ENCODE data around the gene ZNF776. TPM values are rescaled to one million over a fixed set of nuclear protein-coding genes. Genes with fewer than 3 reads are reported as not detected.
"Not testable (repeated sequence)": the region's sequence is repeated elsewhere in the genome, so short reads cannot be mapped to it uniquely, and the experiment has no call there.

The ZNF776 gene
- total RNA-seq, 4 donors from 2014 or later: 5.3 to 18.1 (median 10.1) TPM

DNA sequence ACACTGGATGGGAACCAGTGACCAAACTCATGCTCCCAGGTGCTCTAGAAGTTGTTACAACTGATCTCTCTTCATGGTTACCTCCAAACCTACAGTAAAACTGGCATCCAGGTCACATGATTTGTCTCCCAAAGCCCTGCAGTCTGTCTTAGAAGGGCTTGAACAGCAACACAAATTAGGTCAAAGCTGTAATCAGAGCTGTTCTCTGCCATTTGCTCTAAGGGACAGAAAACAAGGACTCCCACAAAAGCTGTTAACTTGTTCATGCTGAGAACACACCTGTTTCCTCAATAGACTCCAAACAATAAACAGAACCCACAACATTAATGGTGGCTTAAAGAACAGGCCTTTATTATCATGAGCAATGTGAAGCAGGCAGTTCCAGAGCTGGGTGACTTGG is 27.2 kb upstream of the ZNF776 start:
- TF ChIP-seq, protein P1, sequence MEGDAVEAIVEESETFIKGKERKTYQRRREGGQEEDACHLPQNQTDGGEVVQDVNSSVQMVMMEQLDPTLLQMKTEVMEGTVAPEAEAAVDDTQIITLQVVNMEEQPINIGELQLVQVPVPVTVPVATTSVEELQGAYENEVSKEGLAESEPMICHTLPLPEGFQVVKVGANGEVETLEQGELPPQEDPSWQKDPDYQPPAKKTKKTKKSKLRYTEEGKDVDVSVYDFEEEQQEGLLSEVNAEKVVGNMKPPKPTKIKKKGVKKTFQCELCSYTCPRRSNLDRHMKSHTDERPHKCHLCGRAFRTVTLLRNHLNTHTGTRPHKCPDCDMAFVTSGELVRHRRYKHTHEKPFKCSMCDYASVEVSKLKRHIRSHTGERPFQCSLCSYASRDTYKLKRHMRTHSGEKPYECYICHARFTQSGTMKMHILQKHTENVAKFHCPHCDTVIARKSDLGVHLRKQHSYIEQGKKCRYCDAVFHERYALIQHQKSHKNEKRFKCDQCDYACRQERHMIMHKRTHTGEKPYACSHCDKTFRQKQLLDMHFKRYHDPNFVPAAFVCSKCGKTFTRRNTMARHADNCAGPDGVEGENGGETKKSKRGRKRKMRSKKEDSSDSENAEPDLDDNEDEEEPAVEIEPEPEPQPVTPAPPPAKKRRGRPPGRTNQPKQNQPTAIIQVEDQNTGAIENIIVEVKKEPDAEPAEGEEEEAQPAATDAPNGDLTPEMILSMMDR (IDR thresholded peaks at IDR 0.05): no peak
- DNase-seq (ENCODE audit: low spot score) (no peak), ATAC-seq (ENCODE audit: low FRiP score) (no peak)

DNA sequence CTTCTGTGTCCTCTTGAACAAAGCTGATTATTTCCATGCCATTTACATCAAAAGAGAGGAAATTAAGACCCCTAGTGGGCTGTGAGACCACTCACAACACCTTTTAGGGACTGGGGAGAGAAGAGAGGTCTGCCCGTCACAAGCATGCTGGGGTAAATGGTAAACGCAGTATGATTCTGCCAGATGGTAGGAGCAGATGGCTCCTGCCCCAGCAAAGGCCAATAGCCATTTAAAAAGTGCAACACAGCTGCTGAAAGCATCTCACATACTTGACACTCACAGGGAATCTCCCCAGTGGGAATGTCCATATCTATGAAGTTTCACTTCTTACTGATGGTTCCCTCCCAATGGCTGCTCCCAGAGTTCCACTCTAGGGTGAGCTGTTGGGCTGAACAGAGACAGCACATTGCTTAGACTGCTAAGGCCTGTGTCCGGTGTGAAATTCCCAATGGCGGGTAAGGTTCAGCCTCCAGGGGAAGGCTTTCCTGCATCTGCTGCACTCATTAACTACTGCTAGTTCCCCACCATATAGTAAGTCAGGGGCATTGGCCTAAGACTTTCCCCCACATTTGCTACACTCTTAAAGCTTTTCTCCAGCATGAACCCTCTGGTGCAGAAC is 26.6 kb upstream of the ZNF776 start:
- TF ChIP-seq, protein P1 (IDR thresholded peaks at IDR 0.05): no peak
- ATAC-seq (ENCODE audit: low FRiP score): no peak
- no peak for DNase-seq (ENCODE audit: low spot score)

DNA sequence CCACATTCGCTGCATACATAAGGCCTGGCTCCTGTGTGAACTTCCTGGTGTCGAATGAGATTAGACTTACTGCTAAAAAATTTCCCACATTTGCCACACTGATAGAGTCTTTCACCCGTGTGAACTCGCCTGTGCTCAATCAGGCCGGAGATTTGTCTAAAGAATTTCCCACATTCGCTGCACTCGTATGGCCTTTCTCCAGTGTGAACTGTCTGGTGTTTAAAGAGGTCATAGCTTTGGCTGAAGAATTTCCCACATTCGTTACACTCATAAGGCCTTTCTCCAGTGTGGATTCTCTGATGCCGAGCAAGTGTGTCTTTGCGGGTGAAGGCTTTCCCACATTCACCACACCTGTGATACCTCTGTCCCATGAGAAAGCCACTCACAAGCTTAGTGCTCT is 25.7 kb upstream of the ZNF776 start:
- DNase-seq (ENCODE audit: low spot score) (no peak), ATAC-seq (ENCODE audit: low FRiP score) (no peak)
- TF ChIP-seq, protein P1 (IDR thresholded peaks at IDR 0.05): no peak

DNA sequence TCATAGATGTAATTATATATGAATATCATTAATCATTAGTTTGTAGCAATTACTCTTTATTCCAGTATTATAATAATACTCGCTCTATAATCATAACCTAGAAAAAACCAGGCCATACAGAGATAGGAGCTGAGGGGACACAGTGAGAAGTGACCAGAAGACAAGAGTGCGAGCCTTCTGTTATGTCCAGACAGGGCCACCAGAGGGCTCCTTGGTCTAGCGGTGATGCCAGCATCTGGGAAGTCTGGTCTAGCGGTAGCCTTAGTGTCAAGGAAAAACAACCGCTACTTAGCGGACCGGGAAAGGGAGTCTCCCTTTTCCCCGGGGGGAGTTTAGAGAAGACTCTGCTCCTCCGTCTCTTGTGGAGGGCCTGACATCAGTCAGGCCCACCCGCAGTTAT is 8.3 kb upstream of the ZNF776 start:
- not testable (repeated sequence) for DNase-seq (ENCODE audit: low spot score); ATAC-seq (ENCODE audit: low FRiP score)

DNA sequence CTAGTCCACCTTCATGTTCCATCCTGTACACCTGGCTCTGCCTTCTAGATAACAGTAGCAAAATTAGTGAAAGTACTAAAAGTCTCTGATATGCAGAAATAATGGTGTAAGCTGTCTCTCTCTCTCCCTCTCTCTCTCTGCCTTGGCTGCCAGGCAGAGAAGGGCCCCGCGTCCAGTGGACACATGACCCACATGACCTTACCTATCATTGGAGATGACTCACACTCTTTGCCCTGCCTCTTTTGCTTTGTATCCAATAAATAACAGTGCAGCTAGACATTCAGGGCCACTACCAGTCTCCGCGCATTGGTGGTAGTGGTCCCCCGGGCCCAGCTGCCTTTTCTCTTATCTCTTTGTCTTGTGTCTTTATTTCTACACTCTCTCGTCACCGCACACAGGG is 7.8 kb upstream of the ZNF776 start:
- not testable (repeated sequence) for DNase-seq (ENCODE audit: low spot score); ATAC-seq (ENCODE audit: low FRiP score)

DNA sequence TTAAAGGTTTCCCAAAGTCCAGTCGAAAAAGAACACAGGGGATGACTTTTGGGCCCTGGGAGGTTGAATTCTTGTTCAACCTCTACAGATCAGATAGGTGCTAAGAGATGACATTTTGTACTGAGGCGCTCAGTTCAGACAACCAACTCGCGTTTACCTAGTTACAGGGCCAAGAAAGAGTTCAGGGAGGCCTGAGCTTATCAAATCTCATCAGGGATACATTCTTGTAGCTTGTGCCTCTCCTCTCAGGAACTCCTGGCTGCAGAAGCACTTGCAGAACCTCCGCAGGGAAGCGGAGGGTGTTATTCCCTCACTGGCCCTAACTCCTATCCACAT is 825 bp downstream of the ZNF776 start:
- TF ChIP-seq, protein P1 (IDR thresholded peaks at IDR 0.05): no peak
- DNase-seq (ENCODE audit: low spot score) (no peak), ATAC-seq (ENCODE audit: low FRiP score) (no peak)

DNA sequence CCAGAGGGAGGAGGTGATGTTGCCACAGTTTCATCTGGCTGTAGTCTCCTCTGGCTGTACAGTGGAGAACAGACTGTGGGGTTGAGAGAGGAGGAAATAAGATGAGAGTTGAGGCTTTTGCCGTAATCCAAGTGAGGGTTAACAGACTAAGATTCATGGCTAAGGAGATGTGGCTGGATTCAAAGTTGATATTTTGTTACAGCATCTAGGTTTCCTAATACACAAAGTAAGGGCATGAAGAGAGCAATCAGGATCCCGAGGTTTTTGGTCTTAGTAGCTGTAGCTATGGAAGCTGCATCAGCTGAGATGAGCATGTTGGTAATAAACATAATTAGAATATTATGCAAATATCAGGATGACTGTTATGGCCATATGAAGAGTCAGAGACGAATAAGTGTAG is 1.4 kb downstream of the ZNF776 start:
- ATAC-seq (ENCODE audit: low FRiP score) (no peak), DNase-seq (ENCODE audit: low spot score) (no peak)
- TF ChIP-seq, protein P1 (IDR thresholded peaks at IDR 0.05): no peak

DNA sequence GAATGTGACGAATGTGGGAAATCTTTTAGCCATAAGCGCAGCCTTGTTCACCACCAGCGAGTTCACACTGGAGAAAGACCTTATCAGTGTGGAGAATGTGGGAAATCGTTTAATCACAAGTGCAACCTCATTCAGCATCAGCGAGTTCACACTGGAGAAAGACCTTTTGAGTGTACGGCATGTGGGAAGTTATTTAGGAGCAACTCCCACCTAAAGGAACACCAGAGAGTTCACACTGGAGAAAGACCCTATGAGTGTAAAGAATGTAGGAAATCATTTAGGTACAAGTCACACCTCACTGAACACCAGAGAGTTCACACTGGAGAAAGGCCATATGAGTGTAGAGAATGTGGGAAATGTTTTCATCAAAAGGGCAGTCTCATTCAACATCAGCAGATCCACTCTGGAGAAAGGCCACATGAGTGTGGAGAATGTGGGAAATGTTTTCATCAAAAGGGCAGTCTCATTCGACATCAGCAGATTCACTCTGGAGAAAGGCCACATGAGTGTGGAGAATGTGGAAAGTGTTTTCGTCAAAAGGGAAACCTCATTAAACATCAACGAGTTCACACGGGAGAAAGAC is 7.6 kb downstream of the ZNF776 start:
- TF ChIP-seq, protein P1 (IDR thresholded peaks at IDR 0.05): no peak
- no peak for DNase-seq (ENCODE audit: low spot score)
- ATAC-seq (ENCODE audit: low FRiP score): no peak
